GM18502 (cell line): ENCODE results near the gene FNDC11.
A peak's percentile ranks its signal among the peaks of the same experiment; 100 is the strongest.
"Not testable (repeated sequence)": the region's sequence is repeated elsewhere in the genome, so short reads cannot be mapped to it uniquely, and the experiment has no call there.

Source experiments
- ATAC-seq: cut with Tn5 transposase; IDR thresholded peaks from one replicate; pipeline ENCODE4 v1.9.1; 2021; ENCODE audit warnings: mild to moderate bottlenecking; ENCODE audit not compliant: unreplicated experiment, poor library complexity

Gene FNDC11

GRCh38 chr20:63553933-63554290 is at the start of gene FNDC11:
Gene FNDC11 (plus strand): TSS chr20:63554159. CDS start chr20:63555664, 1,505 bp downstream.
- ATAC-seq: peak; percentile 25

GRCh38 chr20:63504642-63505041 is 49.3 kb upstream of the FNDC11 start:
- ATAC-seq: no peak

GRCh38 chr20:63505281-63505680 is 48.7 kb upstream of the FNDC11 start:
- no peak for ATAC-seq

- no peak for ATAC-seq
These were observed 48.2 kb upstream of the FNDC11 start for GRCh38 chr20:63505723-63506122.

- no peak for ATAC-seq
These were observed 46.7 kb upstream of the FNDC11 start for GRCh38 chr20:63507083-63507743.

- ATAC-seq: no peak
These were observed 45.7 kb upstream of the FNDC11 start for GRCh38 chr20:63508072-63508768.

GRCh38 chr20:63509088-63509564 is 44.8 kb upstream of the FNDC11 start:
- ATAC-seq: no peak

GRCh38 chr20:63513207-63513606 is 40.8 kb upstream of the FNDC11 start:
- no peak for ATAC-seq

GRCh38 chr20:63514520-63514919 is 39.4 kb upstream of the FNDC11 start:
- not testable (repeated sequence) for ATAC-seq

- ATAC-seq: no peak
These were observed 36.3 kb upstream of the FNDC11 start for GRCh38 chr20:63517376-63518309.

- no peak for ATAC-seq
These were observed 35.6 kb upstream of the FNDC11 start for GRCh38 chr20:63518351-63518861.

GRCh38 chr20:63518946-63519667 is 34.9 kb upstream of the FNDC11 start:
- no peak for ATAC-seq

GRCh38 chr20:63519668-63520503 is 34.1 kb upstream of the FNDC11 start:
- ATAC-seq: peak; percentile 42

GRCh38 chr20:63520504-63520933 is 33.4 kb upstream of the FNDC11 start, which contains the start of gene PPDPF:
Gene PPDPF (plus strand): TSS chr20:63520765. CDS start chr20:63521309, 544 bp downstream.
- ATAC-seq: peak; percentile 71

GRCh38 chr20:63520934-63521601 is 32.9 kb upstream of the FNDC11 start:
- ATAC-seq: peak; percentile 59

GRCh38 chr20:63521602-63522001 is 32.4 kb upstream of the FNDC11 start:
- no peak for ATAC-seq

- ATAC-seq: no peak
These were observed 31.7 kb upstream of the FNDC11 start for GRCh38 chr20:63522091-63522868.
